Brain microvascular endothelial cell (primary cell): ENCODE results near the gene EXOC4.

Experiments
- DNase-seq: peaks from one replicate; pipeline ENCODE4 v3.0.0-alpha.2; 2020
- H3K27ac ChIP-seq: fragments of 250-450 bp; sonication (Bioruptor Pico); 2 replicates; pipeline ENCODE4 v1.5.1; 2020; ENCODE audit warnings: mild to moderate bottlenecking, moderate library complexity
- H3K27me3 ChIP-seq: fragments of 250-450 bp; sonication (Bioruptor Pico); replicated peaks from 2 replicates; pipeline ENCODE4 v1.5.1; 2020; ENCODE audit warnings: mild to moderate bottlenecking
- H3K36me3 ChIP-seq: fragments of 250-450 bp; sonication (Bioruptor Pico); replicated peaks from 2 replicates; pipeline ENCODE4 v1.5.1; 2020; ENCODE audit warnings: mild to moderate bottlenecking
- H3K4me3 ChIP-seq: 2 replicates; pipeline ENCODE4 v1.5.1; 2011; ENCODE audit warnings: low read depth, mild to moderate bottlenecking, control low read depth, low read length, moderate library complexity
- in situ Hi-C: cut with HindIII; loops from 2 replicates; pipeline ENCODE4 v1.10.0; 2017; ENCODE audit warnings: low sequenced_read_pairs, low pct_ligation_motif_present
- TF ChIP-seq, protein P1 (sequence below): IDR thresholded peaks from 2 replicates; pipeline ENCODE4 v1.5.1; 2011; ENCODE audit warnings: low read depth, mild to moderate bottlenecking, moderate library complexity, low read length, control low read depth, inconsistent platforms; ENCODE audit errors: missing control alignments

EXOC4 gene

DNA sequence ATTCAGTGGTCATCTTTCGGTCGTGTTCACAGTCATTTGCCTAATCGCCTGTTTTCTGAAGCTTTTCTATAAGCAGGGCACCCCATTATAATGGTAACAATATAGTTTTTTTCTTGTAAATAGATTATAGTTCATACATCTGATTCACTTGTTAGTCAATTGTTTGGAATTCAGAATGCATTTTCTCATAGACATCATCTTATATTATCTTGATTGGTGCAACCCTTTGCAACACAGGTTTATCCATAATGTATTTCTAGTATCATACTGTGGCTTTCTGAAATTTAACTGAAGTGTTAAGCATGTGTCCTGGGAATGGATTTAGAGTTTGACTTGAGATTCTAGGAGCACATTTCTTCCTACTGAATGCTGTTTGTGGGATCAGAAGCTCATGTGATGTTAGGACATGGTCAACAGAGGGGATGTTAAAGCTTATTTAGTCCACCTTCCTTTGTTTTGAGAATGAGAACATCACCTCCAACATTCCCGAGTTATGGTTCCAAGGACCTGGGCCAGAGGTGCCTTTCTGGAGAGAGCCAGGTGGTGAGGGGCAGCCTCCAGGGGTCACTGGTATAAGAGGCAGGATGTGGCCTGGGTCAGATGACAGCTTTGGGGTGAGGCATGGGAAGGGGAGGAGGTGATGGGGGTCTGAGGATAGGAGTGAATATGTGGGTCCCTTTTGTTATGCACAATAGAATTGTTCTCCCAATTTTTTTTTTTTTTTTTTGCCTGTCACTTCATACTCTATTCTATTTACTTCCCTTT, 415.6 kb downstream of the EXOC4 start:
- H3K27ac ChIP-seq: no peak overlapping the region
- H3K36me3 ChIP-seq: no peaks in the 10 kb centered on the region
- H3K4me3 ChIP-seq: no peak overlapping the region
- in situ Hi-C loops: no loop called here
- H3K27me3 ChIP-seq: no peaks in the 10 kb centered on the region
- DNase-seq: no peak
- TF ChIP-seq, protein P1, sequence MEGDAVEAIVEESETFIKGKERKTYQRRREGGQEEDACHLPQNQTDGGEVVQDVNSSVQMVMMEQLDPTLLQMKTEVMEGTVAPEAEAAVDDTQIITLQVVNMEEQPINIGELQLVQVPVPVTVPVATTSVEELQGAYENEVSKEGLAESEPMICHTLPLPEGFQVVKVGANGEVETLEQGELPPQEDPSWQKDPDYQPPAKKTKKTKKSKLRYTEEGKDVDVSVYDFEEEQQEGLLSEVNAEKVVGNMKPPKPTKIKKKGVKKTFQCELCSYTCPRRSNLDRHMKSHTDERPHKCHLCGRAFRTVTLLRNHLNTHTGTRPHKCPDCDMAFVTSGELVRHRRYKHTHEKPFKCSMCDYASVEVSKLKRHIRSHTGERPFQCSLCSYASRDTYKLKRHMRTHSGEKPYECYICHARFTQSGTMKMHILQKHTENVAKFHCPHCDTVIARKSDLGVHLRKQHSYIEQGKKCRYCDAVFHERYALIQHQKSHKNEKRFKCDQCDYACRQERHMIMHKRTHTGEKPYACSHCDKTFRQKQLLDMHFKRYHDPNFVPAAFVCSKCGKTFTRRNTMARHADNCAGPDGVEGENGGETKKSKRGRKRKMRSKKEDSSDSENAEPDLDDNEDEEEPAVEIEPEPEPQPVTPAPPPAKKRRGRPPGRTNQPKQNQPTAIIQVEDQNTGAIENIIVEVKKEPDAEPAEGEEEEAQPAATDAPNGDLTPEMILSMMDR: no peak

DNA sequence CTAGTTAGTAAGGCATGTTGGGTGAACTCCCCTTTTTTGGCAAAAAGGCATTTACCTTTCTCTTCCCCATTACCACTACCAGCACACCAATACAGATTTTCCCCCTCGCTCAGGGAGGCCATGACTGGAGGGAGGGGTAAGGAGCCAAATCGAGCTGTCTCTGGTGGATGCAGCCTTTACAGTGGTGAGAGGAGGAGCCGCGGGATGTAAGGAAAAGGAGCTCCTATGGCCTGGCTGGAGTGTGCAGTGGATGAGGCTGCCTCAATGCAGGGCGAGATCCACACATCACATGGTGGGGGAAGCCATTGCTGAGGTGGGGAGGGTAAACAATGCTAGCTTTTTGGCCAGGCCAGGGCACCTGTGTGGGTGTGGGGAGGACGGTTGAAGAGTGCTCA, 416.2 kb downstream of the EXOC4 start:
- H3K27me3 ChIP-seq: no peaks in the 10 kb centered on the region
- no peak overlapping the region for H3K27ac ChIP-seq
- no peak overlapping the region for H3K4me3 ChIP-seq
- in situ Hi-C loops: no loop called here
- no peak for DNase-seq
- no peaks in the 10 kb centered on the region for H3K36me3 ChIP-seq
- TF ChIP-seq, protein P1: no peak

DNA sequence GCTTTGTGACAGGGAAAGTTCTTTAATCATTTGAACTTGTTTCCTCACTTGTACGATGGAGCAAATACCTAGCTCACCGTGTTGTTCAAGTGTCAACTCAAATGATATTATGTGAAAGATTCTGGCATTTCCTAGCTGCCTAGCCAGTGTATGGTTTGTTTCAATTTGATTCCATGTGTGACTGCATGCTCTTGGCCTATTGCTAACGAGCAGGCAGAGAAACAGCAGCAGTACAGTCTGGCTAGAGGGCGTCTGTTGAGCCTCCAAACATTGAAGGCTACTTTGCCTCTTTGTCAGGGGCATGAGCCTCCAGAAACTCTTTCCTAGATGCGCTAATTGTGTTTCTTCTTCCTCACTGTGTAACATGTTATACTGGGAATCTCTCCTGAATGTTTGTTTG, 417.4 kb downstream of the EXOC4 start:
- in situ Hi-C loops: no loop called here
- H3K4me3 ChIP-seq: no peak overlapping the region
- no peaks in the 10 kb centered on the region for H3K36me3 ChIP-seq
- TF ChIP-seq, protein P1: no peak
- H3K27me3 ChIP-seq: no peaks in the 10 kb centered on the region
- H3K27ac ChIP-seq: no peak overlapping the region
- no peak for DNase-seq

DNA sequence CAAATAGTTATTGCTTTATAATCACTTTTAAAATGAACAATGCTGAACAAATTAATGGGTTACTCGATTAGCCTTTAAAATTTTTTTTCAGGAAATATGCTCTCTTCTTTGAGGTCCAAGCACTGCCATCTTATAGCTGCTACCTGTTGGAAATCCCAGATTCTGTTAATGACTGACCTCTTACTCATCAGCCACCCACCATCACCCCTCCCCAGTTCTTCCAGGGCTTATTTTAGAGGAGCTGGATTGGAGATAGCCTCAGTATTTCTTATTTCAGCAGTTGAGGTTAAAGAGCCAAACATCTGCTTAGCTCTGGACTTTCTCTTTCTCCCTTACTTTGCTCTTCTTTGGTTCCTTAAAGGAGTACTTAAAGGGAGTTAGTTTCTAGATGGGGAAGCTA, 420.0 kb downstream of the EXOC4 start:
- Histone ChIP-seq H3K27ac (no peak overlapping the region), H3K36me3 (no peaks in the 10 kb centered on the region), H3K27me3 (no peaks in the 10 kb centered on the region), H3K4me3 (no peak overlapping the region)
- TF ChIP-seq, protein P1: no peak
- DNase-seq: no peak
- in situ Hi-C loops: no loop called here

DNA sequence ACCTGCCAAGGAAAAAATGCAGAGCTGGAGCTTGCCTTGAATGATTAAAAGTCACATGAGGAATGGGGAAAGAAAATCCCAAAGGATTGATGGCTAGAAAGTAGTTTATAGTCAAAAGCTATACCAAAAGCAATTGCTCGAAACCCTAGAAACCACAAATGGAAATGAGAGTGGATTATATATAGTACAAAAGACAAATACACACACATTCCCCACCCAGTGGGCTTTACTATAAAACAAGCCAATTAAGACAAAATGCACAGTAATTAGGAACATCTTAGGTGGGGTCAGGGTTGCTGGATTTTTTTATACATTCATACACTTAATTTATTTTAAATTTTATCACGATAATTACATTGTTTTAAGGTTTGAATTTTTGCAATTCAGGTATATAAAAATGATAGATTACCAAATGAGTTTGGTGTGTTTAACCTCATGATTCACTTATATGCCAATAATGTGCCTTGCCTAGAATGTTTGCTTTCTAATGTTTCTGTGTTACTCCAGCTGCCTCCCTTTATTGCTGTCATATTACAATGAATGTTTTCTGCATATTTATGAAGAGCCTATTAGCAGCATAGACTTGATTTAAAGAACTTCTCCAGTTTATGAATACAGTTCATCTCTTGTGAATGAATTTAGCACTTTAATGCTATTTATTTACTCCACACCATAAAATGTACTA, 421.3 kb downstream of the EXOC4 start:
- no peaks in the 10 kb centered on the region for H3K27me3 ChIP-seq
- in situ Hi-C loops: no loop called here
- TF ChIP-seq, protein P1: no peak
- no peak for DNase-seq
- H3K27ac ChIP-seq: no peak overlapping the region
- no peak overlapping the region for H3K4me3 ChIP-seq
- no peaks in the 10 kb centered on the region for H3K36me3 ChIP-seq
